HEK293 (cell line): ENCODE measurements around the gene GAK.

Experiments used
- CTCF ChIA-PET: fragments of 350-600 bp; formaldehyde crosslinking; extraction: SDS; loops from one replicate; lab custom pipeline; 2021; ENCODE audit warnings: antibody characterized with exemption; lab: Yijun Ruan, JAX
- POLR2A ChIA-PET: fragments of 300-600 bp; formaldehyde crosslinking; extraction: SDS; loops from one replicate; lab custom pipeline; 2020; ENCODE audit warnings: antibody characterized with exemption, inconsistent platforms; lab: Yijun Ruan, JAX
- H3K27ac ChIP-seq: fragments of 200-500 bp; sonication (Bioruptor generic); 2 replicates; pipeline ENCODE4 v1.5.1; 2014; ENCODE audit warnings: low read depth, low read length, control low read depth, inconsistent platforms; ENCODE audit errors: extremely low read depth
- H3K36me3 ChIP-seq, 2 experiments: fragments of 200-500 bp in 1 of 2; sonication (Bioruptor generic) in 1 of 2; 1 replicate in 1 of 2; 2 replicates in 1 of 2; pipeline ENCODE4 v1.5.1; 2014 to 2017; ENCODE audit warnings: inconsistent platforms in 2 of 2, low read length in 2 of 2; ENCODE audit not compliant: control insufficient read depth in 2 of 2, insufficient read depth in 1 of 2
- H3K4me1 ChIP-seq: fragments of 200-500 bp; sonication (Bioruptor generic); 2 replicates; pipeline ENCODE4 v1.5.1; 2014; ENCODE audit warnings: mild to moderate bottlenecking, low read length, inconsistent platforms; ENCODE audit not compliant: control insufficient read depth, insufficient read depth
- H3K4me3 ChIP-seq: 2 replicates; pipeline ENCODE4 v1.5.1; 2011; ENCODE audit warnings: low read depth, mild to moderate bottlenecking, control low read depth, low read length, moderate library complexity
- H3K9me3 ChIP-seq: fragments of 200-500 bp; sonication (Bioruptor generic); 2 replicates; pipeline ENCODE4 v1.5.1; 2014; ENCODE audit warnings: low read depth, low read length, inconsistent platforms; ENCODE audit not compliant: control insufficient read depth, insufficient read depth
- BCL11A ChIP-seq: fragments of 450-650 bp; formaldehyde crosslinking; IDR thresholded peaks from 2 replicates; pipeline ENCODE4 v1.5.1; 2016; ENCODE audit warnings: low read depth, missing biosample characterization, missing genetic modification characterization
- GLIS1 ChIP-seq: fragments of 450-650 bp; formaldehyde crosslinking; IDR thresholded peaks from 2 replicates; pipeline ENCODE4 v1.5.1; 2016; ENCODE audit warnings: missing biosample characterization, missing genetic modification characterization
- GLIS2 ChIP-seq: fragments of 450-650 bp; formaldehyde crosslinking; IDR thresholded peaks from 2 replicates; pipeline ENCODE4 v1.5.1; 2016; ENCODE audit warnings: missing biosample characterization, missing genetic modification characterization
- IKZF3 ChIP-seq: fragments of 450-650 bp; IDR thresholded peaks from 2 replicates; pipeline ENCODE4 v1.5.0; 2018; ENCODE audit warnings: missing biosample characterization, mild to moderate bottlenecking, missing genetic modification characterization, moderate library complexity
- KLF7 ChIP-seq: fragments of 450-650 bp; formaldehyde crosslinking; IDR thresholded peaks from 2 replicates; pipeline ENCODE4 v1.5.1; 2016; ENCODE audit warnings: missing biosample characterization, missing genetic modification characterization, borderline replicate concordance
- ZBTB8A ChIP-seq: fragments of 450-650 bp; formaldehyde crosslinking; IDR thresholded peaks from 2 replicates; pipeline ENCODE4 v1.5.1; 2016; ENCODE audit warnings: missing biosample characterization, missing genetic modification characterization
- ZIC2 ChIP-seq: fragments of 450-650 bp; formaldehyde crosslinking; IDR thresholded peaks from 2 replicates; pipeline ENCODE4 v1.5.1; 2016; ENCODE audit warnings: missing biosample characterization, missing genetic modification characterization
- ZNF138 ChIP-seq: fragments of 450-650 bp; formaldehyde crosslinking; IDR thresholded peaks from 2 replicates; pipeline ENCODE4 v1.5.1; 2016; ENCODE audit warnings: missing biosample characterization, missing genetic modification characterization, borderline replicate concordance
- ZNF184 ChIP-seq: fragments of 450-650 bp; IDR thresholded peaks from 2 replicates; pipeline ENCODE4 v1.5.1; 2018; ENCODE audit warnings: missing biosample characterization, mild to moderate bottlenecking, missing genetic modification characterization
- ZNF23 ChIP-seq: fragments of 450-650 bp; formaldehyde crosslinking; IDR thresholded peaks from 2 replicates; pipeline ENCODE4 v1.5.1; 2016; ENCODE audit warnings: missing biosample characterization, missing genetic modification characterization, borderline replicate concordance
- ZNF24 ChIP-seq: fragments of 450-650 bp; formaldehyde crosslinking; IDR thresholded peaks from 2 replicates; pipeline ENCODE4 v1.5.1; 2016; ENCODE audit warnings: missing biosample characterization, missing genetic modification characterization
- ZNF394 ChIP-seq: fragments of 450-650 bp; formaldehyde crosslinking; IDR thresholded peaks from 2 replicates; pipeline ENCODE4 v1.5.1; 2016; ENCODE audit warnings: missing biosample characterization, missing genetic modification characterization, mild to moderate bottlenecking, moderate library complexity, borderline replicate concordance
- ZNF426 ChIP-seq: fragments of 450-650 bp; formaldehyde crosslinking; IDR thresholded peaks from 2 replicates; pipeline ENCODE4 v1.5.1; 2017; ENCODE audit warnings: missing biosample characterization, missing genetic modification characterization, mild to moderate bottlenecking, inconsistent platforms, moderate library complexity
- ZNF561 ChIP-seq: fragments of 450-650 bp; IDR thresholded peaks from 2 replicates; pipeline ENCODE4 v1.5.1; 2018; ENCODE audit warnings: missing biosample characterization, missing genetic modification characterization, borderline replicate concordance
- ZNF658 ChIP-seq: fragments of 450-650 bp; formaldehyde crosslinking; IDR thresholded peaks from 2 replicates; pipeline ENCODE4; 2016; ENCODE audit warnings: missing biosample characterization, missing genetic modification characterization
- ZNF701 ChIP-seq: fragments of 450-650 bp; formaldehyde crosslinking; IDR thresholded peaks from 2 replicates; pipeline ENCODE4 v1.5.1; 2016; ENCODE audit warnings: missing biosample characterization, missing genetic modification characterization
- ZSCAN16 ChIP-seq: fragments of 450-650 bp; formaldehyde crosslinking; IDR thresholded peaks from 2 replicates; pipeline ENCODE4 v1.5.1; 2016; ENCODE audit warnings: missing biosample characterization, missing genetic modification characterization
- TF ChIP-seq, protein P1 (sequence below): fragments of 450-650 bp; formaldehyde crosslinking; IDR thresholded peaks from 2 replicates; pipeline ENCODE4 v1.5.1; 2017; ENCODE audit warnings: missing biosample characterization, missing genetic modification characterization
- TF ChIP-seq, protein P2 (sequence below): fragments of 450-650 bp; IDR thresholded peaks from 2 replicates; pipeline ENCODE4 v1.5.1; 2018; ENCODE audit warnings: missing biosample characterization, mild to moderate bottlenecking, missing genetic modification characterization

GAK gene

DNA sequence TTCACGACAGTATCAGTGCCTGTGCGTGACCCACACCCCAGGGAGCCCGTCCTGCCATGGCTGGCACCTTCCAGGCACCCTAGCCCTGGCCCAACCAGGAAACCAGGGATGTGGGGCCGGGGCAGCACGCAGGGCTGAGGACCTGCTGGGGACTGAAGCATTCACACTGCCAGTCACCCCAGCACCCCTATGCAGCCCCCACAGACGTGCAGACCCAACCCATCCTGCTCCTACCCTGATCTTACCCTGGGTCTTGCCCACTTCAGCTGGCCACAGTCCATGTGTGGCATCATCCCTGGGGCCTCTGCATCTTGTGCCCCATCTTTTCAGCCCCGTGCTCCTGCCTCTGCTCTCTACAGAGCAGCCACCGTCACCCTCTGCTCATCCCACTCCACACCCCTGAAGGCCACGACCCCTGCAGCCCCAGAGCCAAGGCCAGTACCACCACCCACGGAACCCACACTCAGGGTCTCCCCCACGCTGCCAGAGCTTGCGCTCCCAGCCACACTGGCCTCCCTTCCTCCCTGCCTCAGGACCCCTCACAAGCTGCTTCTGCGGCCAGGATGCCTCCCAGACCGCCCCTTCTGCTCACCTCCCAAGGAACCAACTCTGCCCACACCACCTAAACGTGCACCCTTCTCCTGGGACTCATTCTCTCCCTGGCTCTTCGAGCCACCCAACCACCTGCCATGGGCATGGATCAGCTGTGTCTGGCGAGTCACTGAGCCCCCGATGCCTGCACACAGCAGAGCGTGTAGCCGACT is 25.6 kb downstream of the GAK start (continued):
- no peak for TF ChIP-seq KLF7 (tag by site-specific recombination)

DNA sequence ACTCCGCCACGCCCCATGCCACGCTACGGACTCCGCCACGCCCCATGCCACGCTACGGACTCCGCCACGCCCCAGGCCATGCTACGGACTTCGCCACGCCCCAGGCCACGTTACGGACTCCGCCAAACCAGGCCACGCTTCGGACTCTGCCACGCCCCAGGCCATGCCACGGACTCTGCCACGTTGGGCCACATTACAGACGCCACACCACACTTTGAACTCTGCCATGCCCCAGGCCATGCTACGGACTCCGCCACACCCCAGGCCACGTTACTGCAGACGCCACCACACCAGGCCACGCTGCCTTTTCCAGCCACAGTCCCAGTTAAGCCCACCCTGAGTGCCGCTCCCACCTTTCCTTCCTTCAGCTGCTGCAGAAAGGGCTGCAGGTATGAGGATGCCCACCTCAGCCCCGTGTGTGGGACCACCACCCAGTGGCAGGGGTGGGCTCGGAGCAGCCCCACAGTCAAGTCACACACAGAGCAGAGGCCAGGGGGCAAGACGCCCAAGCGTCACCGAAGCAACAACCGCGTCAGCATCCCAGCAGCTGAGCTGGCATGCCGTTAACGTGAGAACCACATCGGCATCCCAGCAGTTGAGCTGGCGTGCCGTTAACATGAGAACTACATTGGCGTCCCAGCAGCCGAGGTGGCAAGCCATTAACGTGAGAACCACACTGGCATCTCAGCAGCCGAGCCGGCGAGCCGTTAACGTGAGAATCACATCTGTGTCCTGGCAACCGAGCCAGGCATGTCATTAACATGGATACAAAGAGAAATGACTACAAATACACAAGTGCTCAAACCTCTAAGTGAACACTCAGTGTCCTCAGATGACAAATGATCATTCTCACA is 26.4 kb downstream of the GAK start:
- no peak overlapping the region for H3K27ac ChIP-seq
- no peak overlapping the region for H3K4me3 ChIP-seq
- CTCF ChIA-PET, result no interaction called here
- H3K9me3 ChIP-seq, result no peaks in the 10 kb centered on the region
- POLR2A ChIA-PET, result no interaction called here
- no peaks in the 10 kb centered on the region for H3K4me1 ChIP-seq
- TF ChIP-seq ZNF184 (tag by site-specific recombination) (no peak), ZNF426 (tag by site-specific recombination) (no peak), ZNF24 (tag by site-specific recombination) (no peak), ZNF701 (no peak), IKZF3 (tag by site-specific recombination) (no peak), ZIC2 (tag by site-specific recombination) (no peak), ZNF138 (tag by site-specific recombination) (no peak), ZNF561 (tag by site-specific recombination) (no peak), ZNF23 (tag by site-specific recombination) (no peak), ZBTB8A (tag by site-specific recombination) (no peak), ZNF394 (tag by site-specific recombination) (no peak), ZSCAN16 (no peak)
- TF ChIP-seq, protein P1, sequence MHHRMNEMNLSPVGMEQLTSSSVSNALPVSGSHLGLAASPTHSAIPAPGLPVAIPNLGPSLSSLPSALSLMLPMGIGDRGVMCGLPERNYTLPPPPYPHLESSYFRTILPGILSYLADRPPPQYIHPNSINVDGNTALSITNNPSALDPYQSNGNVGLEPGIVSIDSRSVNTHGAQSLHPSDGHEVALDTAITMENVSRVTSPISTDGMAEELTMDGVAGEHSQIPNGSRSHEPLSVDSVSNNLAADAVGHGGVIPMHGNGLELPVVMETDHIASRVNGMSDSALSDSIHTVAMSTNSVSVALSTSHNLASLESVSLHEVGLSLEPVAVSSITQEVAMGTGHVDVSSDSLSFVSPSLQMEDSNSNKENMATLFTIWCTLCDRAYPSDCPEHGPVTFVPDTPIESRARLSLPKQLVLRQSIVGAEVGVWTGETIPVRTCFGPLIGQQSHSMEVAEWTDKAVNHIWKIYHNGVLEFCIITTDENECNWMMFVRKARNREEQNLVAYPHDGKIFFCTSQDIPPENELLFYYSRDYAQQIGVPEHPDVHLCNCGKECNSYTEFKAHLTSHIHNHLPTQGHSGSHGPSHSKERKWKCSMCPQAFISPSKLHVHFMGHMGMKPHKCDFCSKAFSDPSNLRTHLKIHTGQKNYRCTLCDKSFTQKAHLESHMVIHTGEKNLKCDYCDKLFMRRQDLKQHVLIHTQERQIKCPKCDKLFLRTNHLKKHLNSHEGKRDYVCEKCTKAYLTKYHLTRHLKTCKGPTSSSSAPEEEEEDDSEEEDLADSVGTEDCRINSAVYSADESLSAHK (tag by site-specific recombination), result no peak
- TF ChIP-seq, protein P2, sequence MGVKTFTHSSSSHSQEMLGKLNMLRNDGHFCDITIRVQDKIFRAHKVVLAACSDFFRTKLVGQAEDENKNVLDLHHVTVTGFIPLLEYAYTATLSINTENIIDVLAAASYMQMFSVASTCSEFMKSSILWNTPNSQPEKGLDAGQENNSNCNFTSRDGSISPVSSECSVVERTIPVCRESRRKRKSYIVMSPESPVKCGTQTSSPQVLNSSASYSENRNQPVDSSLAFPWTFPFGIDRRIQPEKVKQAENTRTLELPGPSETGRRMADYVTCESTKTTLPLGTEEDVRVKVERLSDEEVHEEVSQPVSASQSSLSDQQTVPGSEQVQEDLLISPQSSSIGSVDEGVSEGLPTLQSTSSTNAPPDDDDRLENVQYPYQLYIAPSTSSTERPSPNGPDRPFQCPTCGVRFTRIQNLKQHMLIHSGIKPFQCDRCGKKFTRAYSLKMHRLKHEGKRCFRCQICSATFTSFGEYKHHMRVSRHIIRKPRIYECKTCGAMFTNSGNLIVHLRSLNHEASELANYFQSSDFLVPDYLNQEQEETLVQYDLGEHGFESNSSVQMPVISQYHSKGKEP, result no peak
- H3K36me3 ChIP-seq, result peaks cover 0 to 35% of the 10 kb centered on the region in 2 experiments; a peak in 2 of 3 replicates

DNA sequence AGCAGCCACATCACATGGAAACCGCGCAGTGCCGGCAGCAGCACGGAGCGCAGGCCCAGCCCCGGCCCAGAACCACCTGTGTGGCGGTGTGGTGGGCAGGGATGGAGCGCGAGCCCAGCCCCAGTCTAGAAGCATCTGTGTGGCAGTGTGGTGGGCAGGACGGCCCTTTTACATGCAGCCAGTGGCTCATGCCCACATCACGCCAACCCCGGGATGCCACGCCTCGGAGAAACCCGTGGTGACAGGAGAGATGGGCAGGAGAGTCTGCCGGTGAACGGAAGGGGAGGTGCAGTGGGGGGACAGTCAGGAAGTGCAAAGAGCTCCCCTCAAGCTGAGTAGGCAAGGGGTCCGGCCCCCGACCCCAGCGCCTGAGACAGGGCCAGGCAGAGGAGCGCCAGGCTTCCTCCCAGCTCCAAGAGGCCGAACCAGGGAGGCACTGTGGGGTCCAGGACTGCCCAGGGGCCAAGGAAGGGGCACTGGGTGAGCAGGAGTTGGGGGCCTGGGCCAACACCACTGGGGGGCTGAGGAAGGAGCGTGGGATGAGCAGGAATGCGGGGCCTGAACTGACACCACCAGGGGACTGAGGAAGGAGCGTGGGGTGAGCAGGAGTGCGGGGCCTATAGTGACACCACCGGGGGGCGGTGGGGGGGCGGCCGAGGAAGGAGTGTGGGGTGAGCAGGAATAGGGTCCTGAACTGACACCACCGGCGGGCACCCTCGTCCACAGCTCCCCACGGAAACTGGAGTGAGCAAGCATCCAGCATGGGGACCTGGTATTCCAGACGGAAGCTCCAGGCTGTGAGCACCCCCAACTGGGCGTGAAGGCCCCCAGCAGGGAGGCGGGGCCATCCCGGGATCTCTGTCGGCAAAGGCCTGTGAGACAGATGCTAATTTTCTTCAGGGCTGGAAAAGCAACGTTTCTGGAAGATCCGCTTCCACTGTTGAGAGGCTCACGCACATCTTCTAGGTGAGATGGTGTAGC is 28.8 kb downstream of the GAK start:
- no peaks in the 10 kb centered on the region for H3K9me3 ChIP-seq
- POLR2A ChIA-PET, result no interaction called here
- peak; percentile 63; the same call in 1 of the 2 replicates for TF ChIP-seq GLIS1
- no peak for TF ChIP-seq BCL11A (tag by site-specific recombination)
- peak; percentile 51; the same call in 1 of the 2 replicates for TF ChIP-seq GLIS2 (tag by site-specific recombination)
- TF ChIP-seq ZNF658, result no peak
- TF ChIP-seq ZSCAN16, result no peak
- TF ChIP-seq, all 188 proteins: peak for 2
- Histone ChIP-seq H3K4me3 (no peak overlapping the region), H3K4me1 (no peaks in the 10 kb centered on the region), H3K36me3 (peaks cover 0 to 26% of the 10 kb centered on the region in 2 experiments; a peak in 1 of 3 replicates), H3K27ac (no peak overlapping the region)
- CTCF ChIA-PET, result no interaction called here
